ENCODE results near the gene INAFM1.

INAFM1 gene

GRCh38 chr19:47315125-47315821 is 40.6 kb downstream of the INAFM1 start:
- POLR2A ChIA-PET (ENCODE audit: low non-redundant PET), result no interaction called here
- peak; percentile 94 for DNase-seq (ENCODE audit: low spot score)
- CTCF ChIA-PET, result interaction anchor here (0.6 to 2.0 kb wide), 6 partner anchors 20 to 553 kb away, joined by 3 to 9 read pairs (median 4); partner anchors contain the start of gene DHX34
- peak overlapping the region; percentile 82 for H3K27ac ChIP-seq
- no peak for TF ChIP-seq CTCF (conservative IDR thresholded peaks at IDR 0.05; ENCODE audit: low read depth)

- TF ChIP-seq CTCF (conservative IDR thresholded peaks at IDR 0.05; ENCODE audit: low read depth), result no peak
- no peak for DNase-seq (ENCODE audit: low spot score)
- H3K27ac ChIP-seq, result no peak overlapping the region
- CTCF ChIA-PET, result interaction anchor here (0.7 to 2.0 kb wide), 2 partner anchors 32 to 64 kb away, joined by 7 to 9 read pairs; partner anchors contain the start of gene DHX34
- POLR2A ChIA-PET (ENCODE audit: low non-redundant PET), result no interaction called here
These were observed 41.8 kb downstream of the INAFM1 start for GRCh38 chr19:47316513-47316912.

GRCh38 chr19:47319923-47320871 is 45.5 kb downstream of the INAFM1 start:
- POLR2A ChIA-PET (ENCODE audit: low non-redundant PET), result no interaction called here
- no peak for DNase-seq (ENCODE audit: low spot score)
- CTCF ChIA-PET, result interaction anchor here (0.6 kb wide), 1 partner anchor 164 kb away, joined by 5 read pairs; the partner anchor contains the start of gene KPTN
- no peak for TF ChIP-seq CTCF (conservative IDR thresholded peaks at IDR 0.05; ENCODE audit: low read depth)
- H3K27ac ChIP-seq, result no peak overlapping the region

- CTCF ChIA-PET, result no interaction called here
- DNase-seq (ENCODE audit: low spot score), result no peak
- H3K27ac ChIP-seq, result no peak overlapping the region
- POLR2A ChIA-PET (ENCODE audit: low non-redundant PET), result no interaction called here
- TF ChIP-seq CTCF (conservative IDR thresholded peaks at IDR 0.05; ENCODE audit: low read depth), result no peak
These were observed 46.9 kb downstream of the INAFM1 start for GRCh38 chr19:47321630-47322029.

- ChIA-PET CTCF (no interaction called here), POLR2A (ENCODE audit: low non-redundant PET) (no interaction called here)
- no peak for TF ChIP-seq CTCF (conservative IDR thresholded peaks at IDR 0.05; ENCODE audit: low read depth)
- no peak for DNase-seq (ENCODE audit: low spot score)
- no peak overlapping the region for H3K27ac ChIP-seq
These were observed 47.4 kb downstream of the INAFM1 start for GRCh38 chr19:47322058-47322457.

- ChIA-PET POLR2A (ENCODE audit: low non-redundant PET) (no interaction called here), CTCF (interaction anchor here (0.6 to 1.0 kb wide), 2 partner anchors 26 to 221 kb away, joined by 4 read pairs; partner anchors contain the start of gene DHX34)
- no peak for TF ChIP-seq CTCF (conservative IDR thresholded peaks at IDR 0.05; ENCODE audit: low read depth)
- no peak overlapping the region for H3K27ac ChIP-seq
- DNase-seq (ENCODE audit: low spot score), result no peak
These were observed 48.7 kb downstream of the INAFM1 start for GRCh38 chr19:47323409-47323808.

Data from RWPE1 (cell line).